T-helper 1 cell treated with Interleukin-12 subunit alpha and Interleukin-12 subunit beta and Interleukin-4 antibody, amounts not matched to agents 30 μg/mL and 1 μg/mL, for 36 hours (primary cell): ENCODE data around the gene SMAD2.

Source experiments
- H3K27ac Mint-ChIP-seq: one replicate; pipeline ENCODE4 v1.8.0; 2021; ENCODE audit warnings: mild to moderate bottlenecking, mixed read lengths
- H3K27me3 Mint-ChIP-seq: one replicate; pipeline ENCODE4 v1.8.0; 2021; ENCODE audit warnings: low read depth, mixed read lengths
- H3K36me3 Mint-ChIP-seq: one replicate; pipeline ENCODE4 v1.8.0; 2021; ENCODE audit warnings: low read depth, mixed read lengths
- H3K4me1 Mint-ChIP-seq: one replicate; pipeline ENCODE4 v1.8.0; 2021; ENCODE audit warnings: low read depth, mixed read lengths
- H3K4me3 Mint-ChIP-seq: one replicate; pipeline ENCODE4 v1.8.0; 2021; ENCODE audit warnings: mild to moderate bottlenecking, moderate library complexity, mixed read lengths
- H3K9me3 Mint-ChIP-seq: one replicate; pipeline ENCODE4 v1.8.0; 2021; ENCODE audit warnings: mixed read lengths

The SMAD2 gene

DNA sequence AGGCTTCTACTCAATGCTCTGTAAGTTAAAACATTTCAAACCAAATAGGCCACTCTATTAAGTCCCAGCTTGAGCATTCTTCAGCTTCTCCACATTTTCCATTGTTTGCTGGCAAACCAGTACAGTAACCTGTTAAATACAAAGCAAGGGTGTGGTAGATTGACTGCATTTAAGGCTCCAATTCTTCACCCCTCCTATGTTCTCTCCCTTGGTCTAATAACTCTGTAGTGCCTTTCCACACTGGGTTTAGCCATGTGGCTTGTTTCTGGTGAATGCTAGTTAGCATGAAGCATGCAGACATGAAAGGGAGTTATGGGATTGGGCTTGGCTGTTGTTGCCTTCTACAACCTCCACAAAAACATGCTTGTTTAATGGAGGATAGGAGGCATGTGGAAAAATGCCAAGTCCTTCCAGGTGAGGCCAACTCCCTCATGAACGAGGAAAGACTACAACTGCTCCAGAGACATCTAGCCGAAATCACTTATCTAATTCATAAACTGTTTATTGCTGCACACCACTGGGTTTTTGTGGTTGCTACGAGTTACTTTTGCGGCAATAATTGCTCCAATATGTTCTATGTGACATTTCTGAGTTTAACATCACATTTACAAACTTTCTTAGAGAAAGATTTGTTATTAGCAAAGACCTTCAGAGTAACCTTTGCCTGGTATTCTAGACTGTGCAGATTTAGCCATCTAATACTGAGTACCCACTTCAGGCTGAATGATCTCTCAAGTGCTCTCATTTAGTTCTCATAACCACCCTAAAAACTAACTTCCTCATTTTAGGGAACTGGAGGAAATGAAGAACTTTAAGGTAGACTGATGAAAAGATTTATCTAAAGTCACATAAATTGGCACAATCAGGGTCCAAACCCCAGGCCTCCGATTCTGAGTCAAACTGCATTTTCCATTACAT is 104.0 kb downstream of the SMAD2 start:
- no peak overlapping the region for H3K4me3 Mint-ChIP-seq
- H3K9me3 Mint-ChIP-seq, result peaks cover 4% of the 10 kb centered on the region
- peaks cover 21% of the 10 kb centered on the region for H3K36me3 Mint-ChIP-seq
- H3K27ac Mint-ChIP-seq, result no peak overlapping the region
- H3K27me3 Mint-ChIP-seq, result no peaks in the 10 kb centered on the region
- no peaks in the 10 kb centered on the region for H3K4me1 Mint-ChIP-seq

DNA sequence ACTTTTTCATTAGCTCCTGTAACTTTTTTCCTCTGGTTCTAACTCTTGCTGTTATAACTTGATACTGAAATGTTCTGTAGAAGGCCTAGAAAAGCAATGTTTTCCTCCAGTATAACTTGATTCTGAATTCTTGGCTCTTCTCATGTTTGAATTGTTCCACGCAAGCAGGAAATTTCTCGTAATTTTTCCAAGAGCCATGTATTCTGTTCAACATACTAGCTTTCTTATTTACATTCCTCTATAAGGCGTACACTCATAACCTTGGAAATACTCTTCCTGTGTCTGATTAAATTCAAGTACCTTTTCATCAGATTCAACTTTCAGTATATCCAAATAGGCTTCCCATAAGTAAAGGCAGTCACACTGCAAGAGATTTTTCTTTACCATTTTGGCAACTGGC is 109.1 kb downstream of the SMAD2 start:
- Mint-ChIP-seq H3K27me3 (no peaks in the 10 kb centered on the region), H3K4me1 (no peaks in the 10 kb centered on the region), H3K4me3 (no peak overlapping the region), H3K9me3 (no peaks in the 10 kb centered on the region), H3K36me3 (peaks cover 6% of the 10 kb centered on the region), H3K27ac (no peak overlapping the region)

DNA sequence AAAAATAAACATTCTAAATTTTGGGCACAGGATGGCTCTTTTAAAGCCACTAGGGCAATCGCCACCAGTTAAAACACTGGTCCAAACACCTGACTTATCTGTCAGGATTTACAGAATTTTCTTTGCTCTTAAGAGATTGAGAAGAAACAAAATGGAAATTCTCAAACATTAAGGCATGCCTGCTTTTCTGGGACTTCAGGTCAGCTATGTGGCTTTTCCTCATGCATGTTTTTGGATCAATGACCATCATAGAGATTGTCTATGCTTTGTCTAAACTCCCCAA is 112.7 kb downstream of the SMAD2 start:
- H3K9me3 Mint-ChIP-seq, result no peaks in the 10 kb centered on the region
- H3K36me3 Mint-ChIP-seq, result peaks cover 5% of the 10 kb centered on the region
- no peak overlapping the region for H3K4me3 Mint-ChIP-seq
- no peaks in the 10 kb centered on the region for H3K27me3 Mint-ChIP-seq
- no peak overlapping the region for H3K27ac Mint-ChIP-seq
- H3K4me1 Mint-ChIP-seq, result no peaks in the 10 kb centered on the region

DNA sequence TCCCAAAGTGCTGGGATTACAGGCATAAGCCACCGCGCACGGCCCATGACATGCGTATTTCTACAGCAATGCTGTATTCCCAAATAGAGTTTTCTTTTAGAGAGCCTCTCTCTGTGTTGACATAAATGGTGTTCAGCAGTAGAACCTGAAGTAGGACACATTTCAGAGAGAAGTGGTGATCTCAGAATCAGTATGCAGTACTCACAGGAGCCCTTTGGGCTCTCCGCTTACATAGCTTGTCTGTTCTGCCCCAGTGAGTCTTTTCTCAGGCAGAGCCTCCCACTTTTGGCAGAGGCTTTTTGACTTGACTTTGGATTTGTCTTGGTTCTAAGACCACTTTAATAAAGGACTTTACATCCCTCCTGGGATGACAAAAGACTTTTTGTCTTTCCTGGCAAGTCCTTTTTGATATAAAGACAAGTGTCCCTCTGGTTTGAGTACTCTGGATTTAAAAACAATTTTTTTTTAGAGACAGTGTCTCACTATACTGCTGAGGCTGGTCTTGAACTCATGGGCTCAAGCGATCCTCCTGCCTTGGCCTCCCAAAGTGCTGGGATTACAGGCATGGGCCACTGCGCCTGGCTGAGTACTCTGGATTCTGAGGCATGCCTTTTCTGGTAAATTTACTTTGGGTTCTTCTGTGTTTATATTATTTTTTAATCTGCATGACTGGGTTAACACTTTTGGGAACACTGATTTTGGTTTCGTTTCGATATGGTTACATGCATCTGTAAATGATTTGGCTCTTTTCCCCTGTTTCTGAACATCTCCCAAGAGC is 113.3 kb downstream of the SMAD2 start:
- Mint-ChIP-seq H3K36me3 (peaks cover 5% of the 10 kb centered on the region), H3K9me3 (no peaks in the 10 kb centered on the region), H3K4me1 (no peaks in the 10 kb centered on the region), H3K27me3 (no peaks in the 10 kb centered on the region), H3K27ac (no peak overlapping the region), H3K4me3 (no peak overlapping the region)

DNA sequence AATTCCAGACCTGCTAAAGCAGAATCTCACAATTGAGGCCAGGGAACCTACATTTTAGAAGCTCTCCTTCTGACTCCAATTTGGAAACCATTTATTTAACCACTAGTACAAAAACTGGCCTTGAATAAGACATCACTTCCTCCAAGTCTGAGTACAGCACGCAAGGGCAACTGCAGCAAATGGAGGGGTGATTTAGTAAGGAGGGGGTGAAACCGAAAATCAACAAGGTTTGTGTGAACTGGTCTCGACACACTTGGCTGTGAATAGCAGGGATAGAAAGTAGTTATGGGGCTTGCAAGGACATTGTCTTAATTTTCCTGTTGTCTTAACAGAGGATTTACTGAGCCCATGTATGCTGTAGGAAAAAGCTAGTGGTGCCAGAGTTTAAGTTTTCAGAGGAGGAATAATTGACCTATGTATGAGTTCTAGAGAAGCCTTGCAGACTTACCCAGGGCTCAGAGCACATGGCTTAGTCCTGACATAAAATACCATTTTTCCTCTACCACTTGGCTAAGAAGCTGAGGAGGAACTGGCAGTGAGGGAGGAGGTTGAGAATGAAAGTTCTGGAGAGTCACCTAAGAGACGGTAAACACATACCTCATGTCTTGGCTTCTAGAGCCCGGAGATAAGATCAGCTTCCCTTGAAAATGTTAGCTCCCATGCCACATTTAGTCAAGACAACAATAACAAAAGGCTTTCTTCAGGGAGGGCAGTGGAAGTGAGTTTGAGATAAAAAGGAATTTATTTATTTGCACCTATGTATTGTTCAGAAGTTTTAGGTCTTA is 114.8 kb downstream of the SMAD2 start:
- no peaks in the 10 kb centered on the region for H3K27me3 Mint-ChIP-seq

DNA sequence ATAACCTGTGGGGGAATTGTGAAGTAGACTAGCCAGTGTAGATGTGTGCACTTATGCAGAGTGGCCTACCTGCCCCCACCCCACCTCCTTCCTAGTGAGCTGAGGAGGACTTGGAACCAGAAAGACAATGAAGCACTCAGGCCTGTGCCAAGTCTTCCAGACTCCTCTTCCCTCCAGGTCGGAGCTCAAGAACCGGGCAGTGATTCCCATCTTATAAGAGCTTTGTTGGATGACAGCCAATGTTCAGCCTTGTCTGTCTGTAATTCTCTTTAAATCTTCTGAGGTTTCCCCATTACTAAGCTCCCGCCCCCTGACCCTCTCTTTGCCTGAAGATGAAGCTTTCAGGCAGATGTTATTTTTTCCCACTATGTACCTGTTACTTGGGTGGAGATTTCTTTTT is 121.0 kb downstream of the SMAD2 start:
- H3K4me3 Mint-ChIP-seq, result no peak overlapping the region
- H3K27ac Mint-ChIP-seq, result no peak overlapping the region
- H3K27me3 Mint-ChIP-seq, result no peaks in the 10 kb centered on the region
- H3K36me3 Mint-ChIP-seq, result peaks cover 4% of the 10 kb centered on the region
- no peaks in the 10 kb centered on the region for H3K9me3 Mint-ChIP-seq
- H3K4me1 Mint-ChIP-seq, result no peaks in the 10 kb centered on the region

More for the DNA sequence above, 114.8 kb downstream of the SMAD2 start:
- Mint-ChIP-seq H3K27ac (no peak overlapping the region), H3K9me3 (no peaks in the 10 kb centered on the region), H3K4me1 (no peaks in the 10 kb centered on the region), H3K4me3 (no peak overlapping the region), H3K36me3 (peaks cover 5% of the 10 kb centered on the region)

DNA sequence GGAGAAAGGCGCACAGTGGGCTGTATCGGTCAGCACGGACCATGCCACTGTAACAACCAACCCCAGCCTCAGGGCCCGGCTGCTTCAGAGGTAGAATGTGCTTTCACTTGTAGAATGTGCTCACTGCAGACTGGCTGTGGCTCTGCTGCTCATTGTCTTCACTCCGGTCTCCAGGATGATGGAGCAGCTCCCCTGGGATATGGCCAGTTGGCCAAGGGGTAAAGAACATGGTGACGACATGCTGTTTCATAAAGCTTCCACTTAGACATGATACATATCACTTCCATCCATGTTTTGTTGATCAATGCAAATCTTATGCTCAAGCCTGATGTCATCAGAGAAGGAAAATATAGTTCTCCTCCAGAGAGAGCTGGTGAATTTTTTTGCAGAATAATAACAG is 127.7 kb downstream of the SMAD2 start:
- Mint-ChIP-seq H3K27ac (no peak overlapping the region), H3K27me3 (no peaks in the 10 kb centered on the region), H3K9me3 (no peaks in the 10 kb centered on the region), H3K4me3 (no peak overlapping the region), H3K36me3 (no peaks in the 10 kb centered on the region), H3K4me1 (no peaks in the 10 kb centered on the region)

DNA sequence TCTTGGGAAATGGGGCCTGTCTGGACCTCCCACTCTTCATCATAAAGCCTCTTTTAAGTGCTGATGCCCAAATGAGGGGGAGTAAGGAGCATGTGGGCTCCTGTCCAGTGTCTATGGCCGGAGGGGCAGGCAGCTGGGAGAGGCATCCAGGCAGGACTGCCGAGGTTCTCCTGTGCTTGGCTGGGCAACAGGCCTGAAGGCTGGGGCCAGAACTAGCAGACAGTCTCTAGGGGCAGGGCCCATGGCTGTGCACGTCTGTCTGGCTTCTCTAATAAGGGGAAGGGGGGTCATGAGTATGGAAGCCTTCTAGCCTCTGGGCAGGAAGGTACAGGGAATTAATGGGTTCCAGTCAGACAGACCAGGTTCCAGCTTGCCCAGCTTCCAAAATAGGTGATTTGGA is 128.6 kb downstream of the SMAD2 start:
- H3K4me1 Mint-ChIP-seq, result no peaks in the 10 kb centered on the region
- no peaks in the 10 kb centered on the region for H3K36me3 Mint-ChIP-seq
- no peaks in the 10 kb centered on the region for H3K9me3 Mint-ChIP-seq
- no peak overlapping the region for H3K27ac Mint-ChIP-seq
- H3K27me3 Mint-ChIP-seq, result no peaks in the 10 kb centered on the region
- no peak overlapping the region for H3K4me3 Mint-ChIP-seq

DNA sequence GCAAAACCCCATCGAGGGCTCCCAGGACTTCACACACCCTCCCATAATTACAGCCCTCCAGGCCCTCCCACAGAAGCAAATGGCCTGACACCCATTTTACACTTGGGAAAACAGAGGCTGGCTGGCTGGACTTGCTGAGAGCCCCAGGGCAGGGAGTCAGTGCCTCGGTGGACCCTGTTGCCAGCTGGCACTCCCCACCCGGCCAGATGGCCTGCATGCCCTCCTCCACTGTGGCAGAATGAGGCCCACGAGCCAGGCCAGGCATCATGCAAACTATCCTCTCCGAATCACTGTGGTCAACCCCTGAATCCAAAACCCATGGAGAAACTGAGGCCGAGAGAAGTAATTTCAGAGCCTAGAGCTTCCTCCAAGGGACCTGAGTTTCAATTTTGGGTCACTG is 129.7 kb downstream of the SMAD2 start:
- no peaks in the 10 kb centered on the region for H3K4me1 Mint-ChIP-seq
- no peaks in the 10 kb centered on the region for H3K36me3 Mint-ChIP-seq
- no peak overlapping the region for H3K27ac Mint-ChIP-seq
- H3K9me3 Mint-ChIP-seq, result no peaks in the 10 kb centered on the region
- H3K27me3 Mint-ChIP-seq, result no peaks in the 10 kb centered on the region
- no peak overlapping the region for H3K4me3 Mint-ChIP-seq

DNA sequence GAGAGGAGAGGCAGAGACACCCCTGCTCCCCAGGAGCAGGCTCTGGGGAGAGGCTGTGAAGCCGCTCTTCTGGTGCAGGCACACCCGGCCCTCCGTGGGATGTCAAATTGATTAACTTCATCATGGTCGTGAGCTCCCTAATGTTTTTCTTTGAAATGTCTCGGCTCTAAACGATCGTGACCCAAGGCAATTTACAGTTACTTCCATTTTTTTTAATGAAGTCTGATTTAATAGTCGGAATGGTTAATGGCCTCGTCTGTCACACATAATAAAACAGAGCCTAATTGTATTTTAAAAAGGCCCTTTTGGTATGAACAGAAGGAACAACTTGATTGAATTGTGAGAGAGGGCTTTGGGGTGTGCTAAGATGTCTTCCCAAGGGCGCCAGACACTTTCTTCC is 130.2 kb downstream of the SMAD2 start:
- Mint-ChIP-seq H3K4me1 (no peaks in the 10 kb centered on the region), H3K4me3 (no peak overlapping the region), H3K27ac (no peak overlapping the region), H3K27me3 (no peaks in the 10 kb centered on the region), H3K36me3 (no peaks in the 10 kb centered on the region), H3K9me3 (no peaks in the 10 kb centered on the region)

DNA sequence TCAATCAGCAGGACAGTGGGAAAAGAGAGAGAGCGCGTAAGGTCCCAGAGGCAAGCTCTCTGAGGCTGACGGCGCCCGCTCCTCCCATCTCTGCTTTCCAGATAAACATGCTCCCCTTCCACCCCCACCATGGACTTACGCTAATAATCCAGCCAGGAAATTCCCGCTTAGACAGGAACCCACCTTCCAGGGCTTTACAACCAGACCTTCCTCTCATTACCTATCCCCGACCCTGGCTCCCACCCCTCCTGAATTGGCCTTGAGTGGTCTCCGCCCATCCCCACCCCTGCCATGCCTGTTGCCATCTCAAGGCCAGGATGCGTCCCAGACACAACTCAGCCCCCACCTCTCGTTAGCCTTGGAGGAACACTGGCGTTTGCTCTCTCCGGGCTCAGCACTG is 131.1 kb downstream of the SMAD2 start:
- Mint-ChIP-seq H3K4me3 (no peak overlapping the region), H3K9me3 (no peaks in the 10 kb centered on the region), H3K27me3 (no peaks in the 10 kb centered on the region), H3K36me3 (no peaks in the 10 kb centered on the region), H3K27ac (no peak overlapping the region), H3K4me1 (no peaks in the 10 kb centered on the region)

DNA sequence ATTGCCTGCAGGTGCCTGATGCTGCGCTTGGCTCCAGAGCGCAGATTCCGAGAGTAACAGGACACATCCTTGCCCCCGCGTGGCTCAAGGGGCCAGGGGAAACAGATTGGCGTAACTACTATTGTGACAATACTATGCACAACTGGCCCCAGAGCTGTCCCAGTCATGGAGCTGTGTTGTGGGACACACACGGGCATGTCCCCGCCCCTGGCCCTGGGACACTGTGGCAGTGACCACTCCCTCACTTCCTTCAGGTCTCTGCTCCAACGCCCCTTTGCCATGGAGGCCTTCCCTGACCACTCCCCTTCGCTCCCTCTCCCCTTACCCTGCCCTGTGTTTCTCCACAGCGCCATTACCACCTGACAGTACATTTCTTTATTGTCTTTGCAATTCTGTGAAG is 132.1 kb downstream of the SMAD2 start:
- H3K4me3 Mint-ChIP-seq, result no peak overlapping the region
- H3K9me3 Mint-ChIP-seq, result no peaks in the 10 kb centered on the region
- no peaks in the 10 kb centered on the region for H3K36me3 Mint-ChIP-seq
- H3K27ac Mint-ChIP-seq, result no peak overlapping the region
- peaks cover 6% of the 10 kb centered on the region for H3K27me3 Mint-ChIP-seq
- H3K4me1 Mint-ChIP-seq, result no peaks in the 10 kb centered on the region

DNA sequence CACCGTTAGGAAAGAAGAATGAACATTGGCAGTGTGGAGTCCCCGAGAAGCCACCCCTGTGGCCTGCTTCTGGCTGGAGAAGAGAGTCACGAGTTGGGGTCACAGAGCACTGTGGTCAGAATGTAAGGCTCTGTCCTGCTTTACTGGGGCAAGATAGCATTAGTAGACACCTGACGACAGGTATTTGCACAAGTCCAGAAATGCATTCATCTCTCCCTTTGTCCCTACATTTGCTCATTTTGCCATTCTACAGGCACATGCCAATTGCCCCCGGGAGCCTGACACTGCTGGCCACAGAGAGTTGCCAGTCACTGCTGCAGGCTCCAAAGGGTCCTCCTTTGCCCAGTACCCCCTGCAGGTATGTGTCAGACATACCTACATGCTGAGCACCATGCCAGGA is 133.3 kb downstream of the SMAD2 start:
- H3K9me3 Mint-ChIP-seq, result no peaks in the 10 kb centered on the region
- no peak overlapping the region for H3K4me3 Mint-ChIP-seq
- peaks cover 6% of the 10 kb centered on the region for H3K27me3 Mint-ChIP-seq
- no peak overlapping the region for H3K27ac Mint-ChIP-seq
- H3K4me1 Mint-ChIP-seq, result no peaks in the 10 kb centered on the region
- no peaks in the 10 kb centered on the region for H3K36me3 Mint-ChIP-seq

DNA sequence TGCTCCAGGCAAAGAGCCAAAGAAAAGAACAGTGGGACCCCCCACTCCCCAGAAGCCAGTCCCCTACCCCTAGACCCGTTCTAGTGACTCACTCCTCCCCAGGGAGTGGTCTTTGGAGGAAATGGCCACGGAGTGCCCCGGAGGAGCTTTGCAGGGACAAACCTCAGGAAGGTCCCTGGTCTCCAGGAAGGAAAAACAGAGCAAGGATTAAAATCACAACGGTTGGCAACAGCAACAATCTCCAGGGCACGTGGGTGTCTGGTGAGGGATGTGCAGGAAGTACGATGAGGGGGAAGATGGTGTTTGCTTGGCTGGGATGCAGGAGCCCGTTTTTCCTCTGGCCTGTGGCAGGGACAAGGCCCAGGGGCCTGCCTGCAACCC is 135.0 kb downstream of the SMAD2 start:
- no peak overlapping the region for H3K4me3 Mint-ChIP-seq
- no peak overlapping the region for H3K27ac Mint-ChIP-seq
- no peaks in the 10 kb centered on the region for H3K4me1 Mint-ChIP-seq
- no peaks in the 10 kb centered on the region for H3K9me3 Mint-ChIP-seq
- H3K27me3 Mint-ChIP-seq, result peaks cover 6% of the 10 kb centered on the region
- H3K36me3 Mint-ChIP-seq, result no peaks in the 10 kb centered on the region
